H1 (cell line): ENCODE data around the gene JMJD1C. TPM values are rescaled to one million over a fixed set of nuclear protein-coding genes. Genes with fewer than 3 reads are reported as not detected.

Experiments used
- CTCF ChIA-PET: fragments of 300-600 bp; sonication (Branson Sonifier 250); formaldehyde crosslinking; loops from one replicate; lab custom pipeline; 2021; ENCODE audit not compliant: partially characterized antibody; lab: Charles Lee
- POLR2A ChIA-PET: fragments of 300-600 bp; sonication (Branson Sonifier 250); formaldehyde crosslinking; loops from one replicate; lab custom pipeline; 2021; ENCODE audit warnings: inconsistent platforms; ENCODE audit not compliant: partially characterized antibody; lab: Charles Lee
- DNase-seq, 2 experiments: peaks; one replicate each; pipeline versions ENCODE4 v3.0.0 to v3.0.0-alpha.2; 2010 to 2022; ENCODE audit warnings: low spot score in 2 of 2, low read depth in 1 of 2, mixed read lengths in 1 of 2
- FAIRE-seq: peaks from 2 replicates; lab custom pipeline; 2011; peaks lifted over from hg19 to GRCh38; lab: Jason Lieb, UNC
- H2AFZ ChIP-seq: 2 replicates; pipeline ENCODE4 v1.8.1; 2012; ENCODE audit warnings: low read length, inconsistent platforms
- H2AK5ac ChIP-seq: 2 replicates; pipeline ENCODE4 v1.6.1; 2013; ENCODE audit warnings: low read depth, low read length
- H2BK120ac ChIP-seq: replicated peaks from 2 replicates; pipeline ENCODE3; 2013; ENCODE audit warnings: low read depth, low read length, inconsistent platforms
- H2BK12ac ChIP-seq: 2 replicates; pipeline ENCODE4 v1.6.1; 2013; ENCODE audit warnings: low read depth, low read length
- H2BK15ac ChIP-seq: 2 replicates; pipeline ENCODE4 v1.6.1; 2013; ENCODE audit warnings: low read length
- H2BK20ac ChIP-seq: 2 replicates; pipeline ENCODE4 v1.6.1; 2013; ENCODE audit warnings: low read length
- H2BK5ac ChIP-seq: 2 replicates; pipeline ENCODE4 v1.6.1; 2013; ENCODE audit warnings: low read depth, low read length
- H3K14ac ChIP-seq: 2 replicates; pipeline ENCODE4 v1.6.1; 2013; ENCODE audit warnings: inconsistent platforms; ENCODE audit not compliant: insufficient read length
- H3K18ac ChIP-seq: 2 replicates; pipeline ENCODE4 v1.6.1; 2013; ENCODE audit warnings: low read length; ENCODE audit errors: extremely low read depth
- H3K23ac ChIP-seq: 2 replicates; pipeline ENCODE4 v1.6.1; 2013; ENCODE audit warnings: inconsistent platforms; ENCODE audit not compliant: insufficient read length
- H3K23me2 ChIP-seq: 2 replicates; pipeline ENCODE4 v1.6.1; 2013; ENCODE audit warnings: low read depth, low read length
- H3K27ac ChIP-seq: 2 replicates; pipeline ENCODE4 v1.6.1; 2011; ENCODE audit warnings: low read depth, low read length, inconsistent platforms
- H3K27me3 ChIP-seq, 4 experiments: replicated peaks in 1 of 4; 1 replicate in 1 of 4; 2 replicates in 3 of 4; pipeline versions ENCODE4 v1.6.1 to v1.8.1; 2011 to 2013; ENCODE audit warnings: low read length in 3 of 4, mild to moderate bottlenecking in 3 of 4, inconsistent platforms in 2 of 4, mixed read lengths in 2 of 4, moderate library complexity in 1 of 4; ENCODE audit not compliant: control insufficient read depth in 3 of 4, insufficient read depth in 3 of 4; ENCODE audit errors: extremely low read depth in 1 of 4
- H3K36me3 ChIP-seq, 4 experiments: 2 replicates each; pipeline versions ENCODE4 v1.6.1 to v1.8.1; 2011 to 2013; ENCODE audit warnings: mild to moderate bottlenecking in 4 of 4, low read length in 3 of 4, moderate library complexity in 2 of 4, control low read depth in 1 of 4, inconsistent platforms in 1 of 4; ENCODE audit not compliant: insufficient read depth in 4 of 4, control insufficient read depth in 2 of 4
- H3K4ac ChIP-seq: replicated peaks from 2 replicates; pipeline ENCODE3; 2013; ENCODE audit warnings: low read length, low read depth, mixed read lengths, inconsistent platforms; ENCODE audit not compliant: insufficient read length
- H3K4me1 ChIP-seq, 4 experiments: replicated peaks in 1 of 4; 1 replicate in 1 of 4; 2 replicates in 3 of 4; pipeline versions ENCODE4 v1.6.1 to v1.8.1; 2011 to 2013; ENCODE audit warnings: low read length in 3 of 4, inconsistent platforms in 2 of 4, mixed read lengths in 1 of 4; ENCODE audit not compliant: insufficient read depth in 4 of 4, control insufficient read depth in 3 of 4
- H3K4me2 ChIP-seq, 2 experiments: 2 replicates each; pipeline versions ENCODE4 v1.6.1 to v1.8.1; 2011 to 2013; ENCODE audit warnings: low read depth in 2 of 2, low read length in 2 of 2, control low read depth in 1 of 2, inconsistent platforms in 1 of 2, mild to moderate bottlenecking in 1 of 2; ENCODE audit not compliant: insufficient read depth in 1 of 2
- H3K4me3 ChIP-seq, 4 experiments: fragments of 200-600, 300-600 bp in 1 of 4; sonication (generic), shearing (Covaris generic), sonication (Bioruptor Twin) in 1 of 4; 2 replicates each; pipeline versions ENCODE4 v1.5.1 to v1.8.1; 2011 to 2016; ENCODE audit warnings: low read length in 4 of 4, low read depth in 3 of 4, control low read depth in 2 of 4, inconsistent platforms in 2 of 4, mild to moderate bottlenecking in 2 of 4, mixed read lengths in 1 of 4, moderate library complexity in 1 of 4; ENCODE audit not compliant: insufficient read depth in 2 of 4; ENCODE audit errors: extremely low read depth in 1 of 4
- H3K56ac ChIP-seq: replicated peaks from 2 replicates; pipeline ENCODE3; 2013; ENCODE audit warnings: low read depth, mild to moderate bottlenecking, mixed read lengths, low read length, inconsistent platforms; ENCODE audit not compliant: insufficient read length
- H3K79me1 ChIP-seq: 2 replicates; pipeline ENCODE4 v1.6.1; 2013; ENCODE audit warnings: low read depth, low read length, control low read depth
- H3K79me2 ChIP-seq, 2 experiments: 2 replicates each; pipeline versions ENCODE4 v1.6.1 to v1.8.1; 2012 to 2013; ENCODE audit warnings: low read length in 2 of 2, mild to moderate bottlenecking in 2 of 2, inconsistent platforms in 1 of 2; ENCODE audit not compliant: insufficient read depth in 2 of 2, control insufficient read depth in 1 of 2
- H3K9ac ChIP-seq, 4 experiments: replicated peaks in 1 of 4; 1 replicate in 1 of 4; 2 replicates in 3 of 4; pipeline versions ENCODE4 v1.6.1 to v1.8.1; 2011 to 2013; ENCODE audit warnings: low read depth in 3 of 4, low read length in 3 of 4, control low read depth in 2 of 4, mild to moderate bottlenecking in 2 of 4, moderate library complexity in 2 of 4, inconsistent platforms in 1 of 4; ENCODE audit errors: extremely low read depth in 1 of 4
- H3K9me3 ChIP-seq, 2 experiments: 2 replicates each; pipeline versions ENCODE4 v1.6.1 to v1.8.1; 2012 to 2013; ENCODE audit warnings: mild to moderate bottlenecking in 2 of 2, moderate library complexity in 2 of 2, control low read depth in 1 of 2, inconsistent platforms in 1 of 2, low read depth in 1 of 2, low read length in 1 of 2, mixed read lengths in 1 of 2; ENCODE audit not compliant: insufficient read depth in 2 of 2
- H4K20me1 ChIP-seq, 2 experiments: replicated peaks in 1 of 2; 2 replicates each; pipeline versions ENCODE3 to v1.8.1; 2011 to 2013; ENCODE audit warnings: inconsistent platforms in 2 of 2, low read length in 2 of 2, mild to moderate bottlenecking in 1 of 2; ENCODE audit not compliant: insufficient read depth in 2 of 2, control insufficient read depth in 1 of 2
- H4K5ac ChIP-seq: 2 replicates; pipeline ENCODE4 v1.6.1; 2013; ENCODE audit warnings: low read length, low read depth, mixed read lengths, inconsistent platforms; ENCODE audit not compliant: insufficient read length
- H4K8ac ChIP-seq: 2 replicates; pipeline ENCODE4 v1.8.0; 2013; ENCODE audit warnings: mild to moderate bottlenecking, moderate library complexity, low read length, inconsistent platforms; ENCODE audit not compliant: insufficient read depth; ENCODE audit errors: extremely low read depth
- H4K91ac ChIP-seq: replicated peaks from 2 replicates; pipeline ENCODE3; 2013; ENCODE audit warnings: low read length, mixed read lengths, inconsistent platforms; ENCODE audit not compliant: insufficient read length
- CTBP2 ChIP-seq: IDR thresholded peaks from 2 replicates; pipeline ENCODE4 v1.7.0; 2011; ENCODE audit warnings: borderline replicate concordance, mild to moderate bottlenecking, moderate library complexity, mixed read lengths, low read length; ENCODE audit not compliant: insufficient read depth, insufficient read length
- JUND ChIP-seq: IDR thresholded peaks from 2 replicates; pipeline ENCODE4 v1.6.1; 2011; ENCODE audit warnings: mild to moderate bottlenecking, improper control_type of control experiment, low read length
- RBBP5 ChIP-seq: IDR thresholded peaks from 2 replicates; pipeline ENCODE4 v1.7.1; 2012; ENCODE audit warnings: low read depth, mild to moderate bottlenecking, inconsistent platforms, low read length, moderate library complexity, borderline replicate concordance
- TCF12 ChIP-seq: IDR thresholded peaks from 2 replicates; pipeline ENCODE4 v1.6.1; 2011; ENCODE audit warnings: low read depth, mild to moderate bottlenecking, low read length
- WGBS, 2 experiments: shearing (Covaris generic) in 1 of 2; methylation state at CpG; one replicate each; pipeline versions ENCODE4 v1.1.6 to v1.1.7; 2013 to 2015; ENCODE audit warnings: low lambda C conversion rate in 2 of 2, mixed read lengths in 2 of 2, inconsistent platforms in 1 of 2, low coverage in 1 of 2, missing lambda C conversion rate in 1 of 2; ENCODE audit not compliant: insufficient replicate concordance in 2 of 2, insufficient coverage in 1 of 2, insufficient read length in 1 of 2; ENCODE audit errors: extremely low coverage in 1 of 2, missing lambda C conversion rate in 1 of 2; 5-methylcytosine and 5-hydroxymethylcytosine counted together
- polyA plus RNA-seq, 7 experiments: library from polyadenylated mRNA; depleted of rRNA in 3 of 7; stranded (reverse) in 5 of 7; unstranded in 2 of 7; fragments of >200 nt in 5 of 7; fragments of 200-250 nt in 2 of 7; gene quantifications; 1 replicate in 5 of 7; 2 replicates in 1 of 7; 4 replicates in 1 of 7; pipeline versions ENCODE4 v1.2.1 to v1.2.3, GENCODE V29; 2011 to 2013; ENCODE audit warnings: missing spikeins in 2 of 7, mixed read lengths in 2 of 7
- total RNA-seq: library from RNA; stranded (reverse); fragmentation: NEBNext Ultra II Directional; extraction: Animal tissue kit (Norgen Biotek cat#: 25700); gene quantifications from 2 replicates; pipeline ENCODE4 v1.2.1, GENCODE V29; 2021

Gene JMJD1C
- total and polyA plus RNA-seq, 2 of the 8 experiments (the other 6 are each of a cell fraction or from before 2014, with no cell fraction given), result 54.5 to 210 TPM

DNA sequence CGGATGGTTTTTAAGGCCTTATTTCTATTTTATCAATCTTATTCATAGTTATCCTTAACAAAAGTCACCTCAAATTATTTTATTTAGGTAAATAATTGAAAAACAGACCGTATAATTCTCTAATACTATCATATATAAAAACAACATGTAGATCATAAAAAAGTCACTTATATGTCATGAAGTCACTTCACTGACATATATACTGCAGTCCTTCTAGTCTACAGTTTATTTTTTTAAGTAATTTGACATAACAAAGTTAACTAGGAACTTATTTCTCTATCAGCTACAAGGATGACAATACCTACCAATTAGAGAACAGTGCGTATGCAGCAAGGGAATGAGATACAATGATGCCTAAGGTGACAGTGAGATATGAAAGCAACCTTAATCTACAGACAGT lies 26.2 kb downstream of the JMJD1C start:
- Histone ChIP-seq H4K20me1 (peaks cover 2% of the 10 kb centered on the region in 2 experiments), H3K4ac (no peak overlapping the region), H3K27ac (no peak overlapping the region), H2BK12ac (no peak overlapping the region), H3K4me2 (no peak overlapping the region), H3K23ac (no peak overlapping the region), H2BK20ac (no peak overlapping the region), H3K56ac (no peak overlapping the region), H3K36me3 (no peaks in the 10 kb centered on the region), H4K5ac (no peak overlapping the region), H3K9ac (no peak overlapping the region), H3K18ac (no peak overlapping the region), H2AK5ac (no peak overlapping the region), H4K91ac (no peak overlapping the region), H3K79me1 (no peaks in the 10 kb centered on the region; the same call in 1 of the 2 replicates), H2AFZ (no peak overlapping the region), H3K23me2 (no peaks in the 10 kb centered on the region), H3K4me3 (no peak overlapping the region), H3K4me1 (peaks cover 0 to 25% (median 9%) of the 10 kb centered on the region in 4 experiments; a peak in 4 of 7 replicates), H3K14ac (no peak overlapping the region), H2BK5ac (no peak overlapping the region), H2BK15ac (no peak overlapping the region), H3K9me3 (no peaks in the 10 kb centered on the region), H4K8ac (no peak overlapping the region), H3K27me3 (no peaks in the 10 kb centered on the region), H2BK120ac (no peak overlapping the region), H3K79me2 (peaks cover 0 to 91% of the 10 kb centered on the region in 2 experiments; a peak in 3 of 4 replicates)
- DNase-seq (no peak), FAIRE-seq (no peak)
- ChIA-PET CTCF (no interaction called here), POLR2A (interaction anchor here (3.2 kb wide), 1 partner anchor 8 kb away, joined by 10 read pairs; no protein-coding TSS in a partner anchor)
- WGBS, 2 experiments, result 88% methylated on average over 3 of the region's 3 CpGs; no CpG with 5 or more reads in 1 of the 2 experiments
- no peak for TF ChIP-seq TCF12
- no peak for TF ChIP-seq RBBP5
- no peak for TF ChIP-seq CTBP2
- no peak for TF ChIP-seq JUND
